MV-4-11 (cell line): Measurements from ENCODE around the gene ZNF366.
A peak's percentile ranks its signal among the peaks of the same experiment; 100 is the strongest.

Source experiments
- DNase-seq: peaks from one replicate; lab custom pipeline; 2025; lab: John Stamatoyannopoulos, UW

The ZNF366 gene

GRCh38 chr5:72507231-72507906 lies at the start of gene ZNF366:
Gene ZNF366 (minus strand): TSS chr5:72507410. CDS start chr5:72461496, 45,914 bp downstream.
- peak; percentile 30 for DNase-seq

- DNase-seq: peak; percentile 52
Observed at GRCh38 chr5:72556351-72557166, 49.3 kb upstream of the ZNF366 start.

GRCh38 chr5:72555871-72556270 lies 48.7 kb upstream of the ZNF366 start:
- no peak for DNase-seq

- no peak for DNase-seq
Observed at GRCh38 chr5:72554897-72555296, 47.7 kb upstream of the ZNF366 start.

- DNase-seq: no peak
Observed at GRCh38 chr5:72552041-72552557, 44.9 kb upstream of the ZNF366 start.

- DNase-seq: no peak
Observed at GRCh38 chr5:72550595-72550994, 43.4 kb upstream of the ZNF366 start.

GRCh38 chr5:72543811-72544210 lies 36.6 kb upstream of the ZNF366 start:
- DNase-seq: no peak

GRCh38 chr5:72543365-72543764 lies 36.2 kb upstream of the ZNF366 start:
- peak; percentile 88 for DNase-seq

- DNase-seq: no peak
Observed at GRCh38 chr5:72542695-72543094, 35.5 kb upstream of the ZNF366 start.

GRCh38 chr5:72541501-72542225 lies 34.5 kb upstream of the ZNF366 start:
- DNase-seq: no peak

GRCh38 chr5:72540759-72541438 lies 33.7 kb upstream of the ZNF366 start:
- no peak for DNase-seq

- peak; percentile 21 for DNase-seq
Observed at GRCh38 chr5:72539726-72540125, 32.5 kb upstream of the ZNF366 start.

- no peak for DNase-seq
Observed at GRCh38 chr5:72539038-72539437, 31.8 kb upstream of the ZNF366 start.

- DNase-seq: no peak
Observed at GRCh38 chr5:72537166-72537565, 30.0 kb upstream of the ZNF366 start.

- no peak for DNase-seq
Observed at GRCh38 chr5:72531496-72532190, 24.4 kb upstream of the ZNF366 start.

GRCh38 chr5:72530196-72530595 lies 23.0 kb upstream of the ZNF366 start:
- DNase-seq: no peak

- DNase-seq: no peak
Observed at GRCh38 chr5:72529383-72529782, 22.2 kb upstream of the ZNF366 start.

- peak; percentile 84 for DNase-seq
Observed at GRCh38 chr5:72525816-72526215, 18.6 kb upstream of the ZNF366 start.

- peak; percentile 82 for DNase-seq
Observed at GRCh38 chr5:72523960-72524582, 16.9 kb upstream of the ZNF366 start.

GRCh38 chr5:72522607-72523006 lies 15.4 kb upstream of the ZNF366 start:
- no peak for DNase-seq

- DNase-seq: peak; percentile 8
Observed at GRCh38 chr5:72519111-72519510, 11.9 kb upstream of the ZNF366 start.
